HepG2 (cell line): Measurements from ENCODE around the gene EVI5. TPM values are rescaled to one million over a fixed set of nuclear protein-coding genes. Genes with fewer than 3 reads are reported as not detected.

Experiments used
- ATAC-seq: fragments of 200-7000 bp; cut with Tn5 transposase; 3 replicates; pipeline ENCODE4 v1.9.1; 2020; ENCODE audit warnings: mild to moderate bottlenecking, moderate library complexity
- BruUV-seq: library from RNA; stranded (reverse); fragments of 400-500 nt; replicated peaks from 2 replicates; lab custom pipeline; 2021; lab: Mats Ljungman, UMichigan
- CTCF ChIA-PET: fragments of 300-600 bp; formaldehyde crosslinking; extraction: SDS; loops from one replicate; lab custom pipeline; 2021; ENCODE audit warnings: low total read pairs, inconsistent platforms, low intra/inter-chr PET ratio; lab: Yijun Ruan, JAX
- POLR2A ChIA-PET: fragments of 350-600 bp; sonication (Branson Sonifier 250); formaldehyde crosslinking; loops from one replicate; lab custom pipeline; 2020; ENCODE audit warnings: antibody characterized with exemption, inconsistent platforms; lab: Yijun Ruan, JAX
- DNase-seq: peaks from one replicate; pipeline ENCODE4 v3.0.0-alpha.2; 2015; ENCODE audit warnings: low spot score
- FAIRE-seq: peaks from 3 replicates; lab custom pipeline; 2011; peaks lifted over from hg19 to GRCh38; lab: Jason Lieb, UNC
- H2AFZ ChIP-seq: one replicate; pipeline ENCODE4 v1.6.1; 2011; ENCODE audit warnings: low read length, inconsistent platforms
- H3K27ac ChIP-seq: fragments of 300-600 bp; 3 replicates; pipeline ENCODE4 v1.8.0; 2011; ENCODE audit warnings: mixed run types, mild to moderate bottlenecking, mixed read lengths, low read length, inconsistent platforms; ENCODE audit not compliant: insufficient read depth; ENCODE audit errors: extremely low read length
- H3K27me3 ChIP-seq, 2 experiments: fragments of 200-600 bp in 1 of 2; 2 replicates in 1 of 2; 3 replicates in 1 of 2; pipeline versions ENCODE4 v1.6.0 to v1.8.0; 2011; ENCODE audit warnings: low read length in 2 of 2, mild to moderate bottlenecking in 2 of 2, moderate library complexity in 2 of 2, inconsistent platforms in 1 of 2; ENCODE audit not compliant: insufficient read depth in 2 of 2, control insufficient read depth in 1 of 2
- H3K36me3 ChIP-seq, 2 experiments: fragments of 200-600 bp in 1 of 2; replicated peaks in 1 of 2; 2 replicates in 1 of 2; 3 replicates in 1 of 2; pipeline versions ENCODE4 v1.5.1 to v1.8.0; 2011; ENCODE audit warnings: low read length in 2 of 2, inconsistent platforms in 1 of 2; ENCODE audit not compliant: insufficient read depth in 2 of 2, control insufficient read depth in 1 of 2
- H3K4me1 ChIP-seq: 2 replicates; pipeline ENCODE4 v1.5.1; 2012; ENCODE audit warnings: low read length, inconsistent platforms; ENCODE audit not compliant: insufficient read depth
- H3K4me2 ChIP-seq: 2 replicates; pipeline ENCODE4 v1.6.0; 2011; ENCODE audit warnings: low read depth, low read length, inconsistent platforms
- H3K4me3 ChIP-seq, 3 experiments: fragments of 200-600 bp in 1 of 3; sonication (generic), shearing (Covaris generic) in 1 of 3; replicated peaks in 1 of 3; 2 replicates each; pipeline ENCODE4 v1.5.1; 2011 to 2016; ENCODE audit warnings: low read length in 3 of 3, inconsistent platforms in 2 of 3, low read depth in 2 of 3, mild to moderate bottlenecking in 2 of 3, control low read depth in 1 of 3, mixed read lengths in 1 of 3; ENCODE audit not compliant: insufficient read depth in 1 of 3
- H3K79me2 ChIP-seq: one replicate; pipeline ENCODE4 v1.6.1; 2011; ENCODE audit warnings: low read length, inconsistent platforms; ENCODE audit not compliant: insufficient read depth
- H3K9ac ChIP-seq: 2 replicates; pipeline ENCODE4 v1.6.0; 2011; ENCODE audit warnings: mild to moderate bottlenecking, low read depth, low read length, inconsistent platforms; ENCODE audit not compliant: insufficient read depth
- H3K9me3 ChIP-seq: 2 replicates; pipeline ENCODE4 v1.5.1; 2012; ENCODE audit warnings: mild to moderate bottlenecking, low read length
- H4K20me1 ChIP-seq: 2 replicates; pipeline ENCODE4 v1.6.0; 2011; ENCODE audit warnings: inconsistent platforms, mild to moderate bottlenecking, low read length, moderate library complexity; ENCODE audit not compliant: insufficient read depth
- ATAD3A ChIP-seq: sonication (generic); formaldehyde crosslinking; IDR thresholded peaks from 2 replicates; pipeline ENCODE4 v1.4.0; 2020; ENCODE audit warnings: missing genetic modification reagents
- CHD2 ChIP-seq: IDR thresholded peaks from 2 replicates; pipeline ENCODE4 v1.6.1; 2011; ENCODE audit warnings: low read depth, low read length, improper control_type of control experiment
- DPF2 ChIP-seq: sonication (generic); formaldehyde crosslinking; IDR thresholded peaks from 2 replicates; pipeline ENCODE4 v1.4.0; 2020; ENCODE audit warnings: mild to moderate bottlenecking, low read depth, missing genetic modification reagents, borderline replicate concordance
- HINFP ChIP-seq: sonication (generic); formaldehyde crosslinking; IDR thresholded peaks from 2 replicates; pipeline ENCODE4 v1.4.0; 2020; ENCODE audit warnings: low read depth, mild to moderate bottlenecking, missing genetic modification reagents
- HIVEP1 ChIP-seq: sonication (generic); formaldehyde crosslinking; IDR thresholded peaks from 2 replicates; pipeline ENCODE4 v1.4.0; 2020; ENCODE audit warnings: mild to moderate bottlenecking, missing genetic modification reagents
- MAFF ChIP-seq: IDR thresholded peaks from 2 replicates; pipeline ENCODE4 v1.6.1; 2011; ENCODE audit warnings: low read depth, low read length, improper control_type of control experiment
- MAFK ChIP-seq, 2 experiments: IDR thresholded peaks in 1 of 2; conservative IDR thresholded peaks in 1 of 2; 2 replicates each; pipeline ENCODE4 v1.6.1; 2011; ENCODE audit warnings: improper control_type of control experiment in 2 of 2, low read length in 2 of 2
- MXD3 ChIP-seq: IDR thresholded peaks from 2 replicates; pipeline ENCODE4 v1.6.1; 2016; ENCODE audit warnings: mild to moderate bottlenecking, missing biosample characterization, missing genetic modification reagents
- MXD4 ChIP-seq: IDR thresholded peaks from 2 replicates; pipeline ENCODE4 v1.6.1; 2016; ENCODE audit warnings: mild to moderate bottlenecking, missing biosample characterization, missing genetic modification reagents
- NFE2L2 ChIP-seq: fragments of 150-350 bp; IDR thresholded peaks from 2 replicates; pipeline ENCODE4 v1.6.1; 2014; ENCODE audit warnings: low read length
- NFKB2 ChIP-seq: sonication (generic); formaldehyde crosslinking; IDR thresholded peaks from 2 replicates; pipeline ENCODE4 v1.4.0; 2020; ENCODE audit warnings: missing genetic modification reagents, borderline replicate concordance
- TRIM24 ChIP-seq: sonication (generic); formaldehyde crosslinking; IDR thresholded peaks from 2 replicates; pipeline ENCODE4 v1.8.0; 2022; ENCODE audit warnings: mild to moderate bottlenecking, missing genetic modification reagents
- ZNF468 ChIP-seq: sonication (generic); formaldehyde crosslinking; IDR thresholded peaks from 2 replicates; pipeline ENCODE4 v1.8.0; 2022; ENCODE audit warnings: mild to moderate bottlenecking, moderate library complexity, missing genetic modification reagents
- ZNF660 ChIP-seq: sonication (generic); formaldehyde crosslinking; IDR thresholded peaks from 2 replicates; pipeline ENCODE4 v1.5.1; 2020; ENCODE audit warnings: mild to moderate bottlenecking, low read depth, missing genetic modification reagents, borderline replicate concordance
- ZNF761 ChIP-seq: sonication (generic); formaldehyde crosslinking; conservative IDR thresholded peaks from 2 replicates; pipeline ENCODE4 v1.4.0; 2020; ENCODE audit warnings: mild to moderate bottlenecking, missing genetic modification reagents
- WGBS: methylation state at CpG from one replicate; pipeline ENCODE4 v1.1.6; 2017; ENCODE audit warnings: low lambda C conversion rate; 5-methylcytosine and 5-hydroxymethylcytosine counted together
- in situ Hi-C: cut with HindIII; loops from 2 replicates; pipeline ENCODE4 v1.10.0; 2017; ENCODE audit warnings: low pct_unique_long_range_greater_than_20kb; ENCODE audit not compliant: extremely low pct_ligation_motif_present
- intact Hi-C: fragments of 100-400 bp; cut with micrococcal nuclease; formaldehyde crosslinking; loops from one replicate; pipeline ENCODE4 v1.10.0; 2022; ENCODE audit not compliant: unreplicated experiment
- polyA plus RNA-seq, 8 experiments: library from polyadenylated mRNA; depleted of rRNA in 3 of 8; stranded (reverse) in 7 of 8; unstranded in 1 of 8; fragments of >200 nt; fragmentation: Illumina TruSeq in 4 of 8; extraction: Trizol in 4 of 8; gene quantifications; 2 replicates each; pipeline versions ENCODE4 v1.2.1 to v1.2.3, GENCODE V29; 2011 to 2016; ENCODE audit warnings: low read depth in 4 of 8, missing spikeins in 1 of 8, mixed read lengths in 1 of 8; ENCODE audit not compliant: insufficient read depth in 1 of 8
- total RNA-seq, 5 experiments: library from RNA; depleted of rRNA; stranded (reverse); fragments of >200 nt; fragmentation: Illumina TruSeq; extraction: Trizol; gene quantifications; 2 replicates each; pipeline ENCODE4 v1.2.3, GENCODE V29; 2016; ENCODE audit warnings: low read depth in 1 of 5
- TF ChIP-seq, protein P1 (sequence below), 2 experiments: fragments of 450-650 bp in 1 of 2; sonication (generic) in 1 of 2; formaldehyde crosslinking; IDR thresholded peaks; 2 replicates each; pipeline versions ENCODE4 v1.5.0 to v1.8.0; 2020 to 2022; ENCODE audit warnings: mild to moderate bottlenecking in 1 of 2, missing genetic modification reagents in 1 of 2

EVI5 gene
- total and polyA plus RNA-seq, 2 of the 13 experiments (the other 11 are each of a cell fraction or from before 2014, with no cell fraction given) = 4.0 to 12.6 TPM

DNA sequence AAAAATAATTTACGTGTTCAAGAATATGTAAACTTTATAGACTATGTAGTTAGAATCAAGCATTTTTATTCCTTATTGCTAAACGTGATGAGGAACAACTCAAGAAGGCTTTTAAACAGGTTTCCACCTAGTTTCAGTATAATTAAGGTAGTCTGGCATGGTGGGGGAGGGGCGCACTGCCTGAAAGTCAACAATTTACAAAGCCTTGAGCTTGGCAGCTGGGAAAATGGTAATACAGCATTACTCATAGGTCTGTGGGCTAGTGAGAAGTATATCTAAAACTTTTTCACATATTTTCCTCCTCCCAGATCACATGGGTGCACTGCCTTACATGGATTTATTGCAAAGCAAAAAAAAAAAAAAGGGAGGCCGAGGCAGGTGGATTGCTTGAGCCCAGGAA, 75.2 kb downstream of the EVI5 start (continued):
- no peak for TF ChIP-seq MXD4
- no peak for TF ChIP-seq ATAD3A (CRISPR knock-in tag)
- TF ChIP-seq ZNF660 = no peak
- TF ChIP-seq DPF2 (CRISPR knock-in tag) = no peak
- TF ChIP-seq ZNF761 = no peak
- no peak for TF ChIP-seq HINFP (CRISPR knock-in tag)
- TF ChIP-seq, protein P1, sequence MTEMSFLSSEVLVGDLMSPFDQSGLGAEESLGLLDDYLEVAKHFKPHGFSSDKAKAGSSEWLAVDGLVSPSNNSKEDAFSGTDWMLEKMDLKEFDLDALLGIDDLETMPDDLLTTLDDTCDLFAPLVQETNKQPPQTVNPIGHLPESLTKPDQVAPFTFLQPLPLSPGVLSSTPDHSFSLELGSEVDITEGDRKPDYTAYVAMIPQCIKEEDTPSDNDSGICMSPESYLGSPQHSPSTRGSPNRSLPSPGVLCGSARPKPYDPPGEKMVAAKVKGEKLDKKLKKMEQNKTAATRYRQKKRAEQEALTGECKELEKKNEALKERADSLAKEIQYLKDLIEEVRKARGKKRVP (CRISPR knock-in tag; IDR thresholded peaks at IDR 0.05) = no peak
- TF ChIP-seq CHD2 = no peak

- in situ Hi-C loops = no loop called here
- intact Hi-C loops = no loop called here
- ChIA-PET POLR2A (no interaction called here), CTCF (no interaction called here)
- Histone ChIP-seq H3K79me2 (peaks cover 8% of the 10 kb centered on the region), H3K4me2 (no peak overlapping the region), H3K4me3 (no peak overlapping the region), H3K9me3 (no peaks in the 10 kb centered on the region), H2AFZ (no peak overlapping the region), H3K27ac (no peak overlapping the region), H3K4me1 (peaks cover 53% of the 10 kb centered on the region), H4K20me1 (no peaks in the 10 kb centered on the region; the same call in 1 of the 2 replicates), H3K36me3 (no peaks in the 10 kb centered on the region), H3K27me3 (no peaks in the 10 kb centered on the region), H3K9ac (no peak overlapping the region)
- TF ChIP-seq NFE2L2 = peak; percentile 88
- no peak for TF ChIP-seq HIVEP1 (CRISPR knock-in tag)
- no peak for TF ChIP-seq NFKB2 (CRISPR knock-in tag)
- no peak for TF ChIP-seq TRIM24 (CRISPR knock-in tag)
- TF ChIP-seq MXD3 (CRISPR knock-in tag) = no peak
- TF ChIP-seq MAFK (conservative IDR thresholded peaks at IDR 0.05 in 1 of 2, IDR thresholded peaks at IDR 0.05 in 1 of 2; ENCODE audit: low read length in 2 of 2) = peak; percentile 93 to 98
- peak; percentile 96 for TF ChIP-seq MAFF
- no peak for TF ChIP-seq ZNF468 (CRISPR knock-in tag)
- FAIRE-seq (no peak), DNase-seq (no peak), ATAC-seq (no peak)
- no TSS peak for BruUV-seq
- 98% methylated on average over 2 of the region's 2 CpGs for WGBS
These were observed 76.4 kb downstream of the EVI5 start for GRCh38 chr1:92708368-92708950.
